NCI-H187 (cell line): ENCODE data around the gene UNC79.

Source experiments
- DNase-seq, 2 experiments: peaks; one replicate each; lab custom pipeline; 2025; lab: John Stamatoyannopoulos, UW

UNC79 gene

DNA sequence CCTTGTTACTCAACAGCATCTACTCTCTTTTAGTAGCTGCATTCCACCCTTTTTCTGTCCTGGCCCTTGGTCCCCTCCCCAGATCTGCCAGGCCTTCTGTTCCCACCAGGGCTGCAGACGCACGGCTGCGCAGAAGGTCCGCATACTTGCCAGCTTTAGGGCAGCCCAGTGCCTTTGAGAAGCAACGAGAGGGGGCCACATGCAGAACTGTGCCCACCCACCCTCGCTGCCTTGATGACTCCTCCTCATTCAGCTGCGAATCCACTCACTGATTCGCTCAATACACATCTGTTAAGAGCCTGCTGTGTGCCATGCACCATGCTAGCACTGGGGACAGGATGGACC lies 318.3 kb downstream of the UNC79 start:
- DNase-seq = no peak

DNA sequence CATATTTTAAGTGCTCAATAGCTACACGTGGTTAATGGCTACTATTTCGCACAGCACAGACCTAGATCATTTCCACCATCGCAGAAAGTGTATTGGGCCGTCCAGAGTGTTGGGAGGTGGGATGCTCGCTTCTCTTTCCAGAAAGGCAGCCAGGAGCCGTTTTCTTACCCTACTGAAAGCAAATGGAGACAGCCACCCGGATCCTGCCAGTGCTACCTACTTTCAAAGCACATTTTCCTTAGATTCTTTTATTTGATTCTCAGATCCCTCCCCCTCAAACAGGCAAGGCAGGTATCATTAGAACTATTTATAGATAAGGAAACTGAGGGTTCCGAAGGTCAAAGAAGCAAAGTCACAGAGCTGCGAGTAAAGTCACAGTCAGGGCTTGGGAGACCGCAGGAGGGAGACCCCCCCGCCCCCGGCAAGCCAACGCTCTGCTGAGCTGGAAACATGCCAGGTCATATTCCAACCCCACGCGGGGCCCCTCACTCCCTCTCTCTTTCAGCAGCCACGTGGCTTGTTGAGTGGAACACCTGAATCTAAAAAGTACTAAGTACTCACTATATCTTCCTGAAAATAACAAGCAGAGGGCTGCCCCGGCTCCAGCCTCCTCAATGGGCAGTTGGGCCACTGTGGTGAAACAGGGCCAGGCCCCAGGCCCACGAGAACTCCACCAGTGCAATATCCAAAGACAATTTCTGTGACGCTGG lies 321.4 kb downstream of the UNC79 start:
- DNase-seq = no peak

DNA sequence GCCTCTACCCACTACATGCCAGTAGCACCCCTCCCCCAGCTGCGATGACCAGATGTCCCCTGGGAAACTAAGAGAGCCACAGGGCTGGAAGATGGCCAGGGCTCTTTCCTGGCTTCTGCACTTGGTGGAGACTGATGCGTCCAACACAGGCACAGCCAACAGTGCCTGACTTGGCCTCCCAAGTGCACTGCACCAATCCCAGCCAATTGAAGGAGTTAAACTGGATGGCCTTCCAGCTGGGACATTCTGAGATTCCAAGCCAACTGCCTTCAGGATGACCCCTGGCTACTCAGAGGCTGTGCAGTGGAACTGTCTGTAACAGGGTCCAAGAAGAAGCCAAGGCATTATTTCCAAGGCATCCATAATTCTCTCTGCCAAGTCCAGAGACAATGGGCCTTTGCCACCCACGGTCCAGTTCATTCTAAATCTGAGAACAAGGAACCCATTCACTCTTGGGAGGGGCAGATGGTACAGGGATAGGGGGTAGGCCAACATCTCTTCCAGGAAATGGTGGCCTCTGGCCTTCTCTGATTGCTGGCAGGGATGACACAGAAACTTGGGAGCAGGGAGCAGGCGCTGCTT lies 322.3 kb downstream of the UNC79 start:
- no peak for DNase-seq

DNA sequence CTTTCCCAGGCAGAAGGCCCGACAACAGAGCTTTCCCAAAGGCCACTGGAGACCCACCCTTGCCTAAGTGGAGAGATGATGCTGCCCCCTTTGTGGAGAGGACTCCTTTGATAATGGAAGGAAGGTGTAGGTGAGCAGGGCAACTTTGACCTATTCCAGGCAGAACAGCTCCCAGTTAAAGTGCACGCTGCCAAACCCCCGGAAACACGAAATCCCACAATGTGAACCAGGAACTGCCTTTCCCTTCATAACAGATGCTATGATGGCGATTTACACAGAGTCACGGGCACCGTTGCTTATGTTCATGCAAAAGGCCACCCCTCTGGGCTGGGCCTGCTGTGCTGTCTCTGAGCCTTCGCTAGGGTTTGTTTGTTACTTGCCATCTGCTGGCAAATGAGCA lies 322.9 kb downstream of the UNC79 start:
- no peak for DNase-seq

DNA sequence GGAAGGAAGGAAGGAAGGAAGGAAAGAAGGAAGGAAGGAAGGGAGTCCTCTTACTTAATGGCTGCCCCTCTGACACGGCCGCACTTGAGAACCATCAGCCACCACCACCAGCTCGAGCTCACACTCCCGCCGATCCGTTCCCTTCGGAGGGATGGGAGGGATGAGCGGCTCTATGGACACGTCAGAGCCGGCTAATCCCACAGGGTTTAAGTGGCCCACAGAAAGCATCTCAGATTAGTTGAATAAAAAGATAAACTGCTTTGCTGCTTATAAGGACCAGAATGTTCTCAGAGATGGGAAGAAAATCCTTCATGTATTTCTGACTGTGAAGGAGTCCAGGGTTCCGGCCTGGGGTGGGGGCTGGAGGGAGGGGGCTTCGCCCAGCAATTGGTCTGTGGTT lies 326.5 kb downstream of the UNC79 start:
- no peak for DNase-seq
